Smooth muscle cell (in vitro differentiated cells): ENCODE measurements around the gene FAM13A. TPM values are rescaled to one million over a fixed set of nuclear protein-coding genes. Genes with fewer than 3 reads are reported as not detected.

Source experiments
- DNase-seq: peaks from one replicate; lab custom pipeline; 2025; ENCODE audit not compliant: unreplicated experiment; lab: John Stamatoyannopoulos, UW
- H2AFZ ChIP-seq: fragments of 200-600 bp; sonication (generic); 2 replicates; pipeline ENCODE4 v1.6.0; 2016; ENCODE audit warnings: antibody characterized with exemption, low read depth, mild to moderate bottlenecking
- H3F3A ChIP-seq: fragments of 200-600 bp; sonication (generic); 2 replicates; pipeline ENCODE4 v1.6.0; 2017; ENCODE audit warnings: antibody characterized with exemption, low read depth
- H3K27ac ChIP-seq: fragments of 200-600 bp; sonication (generic); 2 replicates; pipeline ENCODE4 v1.5.1; 2016; ENCODE audit warnings: low read depth, mild to moderate bottlenecking
- H3K27me3 ChIP-seq: fragments of 200-600 bp; sonication (generic); 2 replicates; pipeline ENCODE4 v1.6.1; 2016; ENCODE audit warnings: low read depth, mild to moderate bottlenecking
- H3K36me3 ChIP-seq: fragments of 200-600 bp; sonication (generic); 2 replicates; pipeline ENCODE4 v1.5.1; 2016; ENCODE audit warnings: low read depth
- H3K4me1 ChIP-seq: fragments of 200-600 bp; sonication (generic); 2 replicates; pipeline ENCODE4 v1.5.1; 2016; ENCODE audit warnings: low read depth
- H3K4me2 ChIP-seq: fragments of 200-600 bp; sonication (generic); 2 replicates; pipeline ENCODE4 v1.6.0; 2016; ENCODE audit warnings: mild to moderate bottlenecking
- H3K4me3 ChIP-seq: fragments of 200-600 bp; sonication (generic); 2 replicates; pipeline ENCODE4 v1.5.1; 2016; ENCODE audit warnings: mild to moderate bottlenecking
- H3K79me2 ChIP-seq: fragments of 200-600 bp; sonication (generic); 2 replicates; pipeline ENCODE4 v1.6.0; 2016; ENCODE audit warnings: low read depth, mild to moderate bottlenecking
- H3K9ac ChIP-seq: fragments of 200-600 bp; sonication (generic); 2 replicates; pipeline ENCODE4 v1.6.0; 2016; ENCODE audit warnings: low read depth
- H3K9me3 ChIP-seq: fragments of 200-600 bp; sonication (generic); replicated peaks from 2 replicates; pipeline ENCODE4 v1.5.1; 2016; ENCODE audit warnings: low read depth
- H4K20me1 ChIP-seq: fragments of 200-600 bp; sonication (generic); 2 replicates; pipeline ENCODE4 v1.6.0; 2016; ENCODE audit warnings: low read depth
- WGBS: methylation state at CpG from one replicate; pipeline ENCODE4 v1.1.7; 2016; ENCODE audit warnings: low lambda C conversion rate; 5-methylcytosine and 5-hydroxymethylcytosine counted together
- polyA plus RNA-seq: library from polyadenylated mRNA; unstranded; fragments of >200 nt; fragmentation: Nextera tagmentation; extraction: Ambion mirVana; gene quantifications from 2 replicates; pipeline ENCODE4 v1.2.1, GENCODE V29; 2016
- total RNA-seq: library from RNA; depleted of rRNA; stranded (reverse); fragments of >200 nt; gene quantifications from 2 replicates; pipeline ENCODE4 v1.2.3, GENCODE V29; 2014
- TF ChIP-seq, protein P1 (sequence below): fragments of 200-600 bp; sonication (generic); IDR thresholded peaks from 2 replicates; pipeline ENCODE4 v1.5.1; 2017; ENCODE audit warnings: borderline replicate concordance, mild to moderate bottlenecking, antibody characterized with exemption; ENCODE audit not compliant: insufficient read depth, poor library complexity, severe bottlenecking

Gene FAM13A
- total and polyA plus RNA-seq, 2 experiments from 2014 or later: 14.6 to 39.9 TPM

- no peak overlapping the region for H3K9ac ChIP-seq
- H2AFZ ChIP-seq: no peak overlapping the region
- H3K9me3 ChIP-seq: no peaks in the 10 kb centered on the region
- H3K27me3 ChIP-seq: no peaks in the 10 kb centered on the region
- 91% methylated on average over 5 of the region's 5 CpGs for WGBS
- H4K20me1 ChIP-seq: peaks cover 6% of the 10 kb centered on the region
- TF ChIP-seq, protein P1, sequence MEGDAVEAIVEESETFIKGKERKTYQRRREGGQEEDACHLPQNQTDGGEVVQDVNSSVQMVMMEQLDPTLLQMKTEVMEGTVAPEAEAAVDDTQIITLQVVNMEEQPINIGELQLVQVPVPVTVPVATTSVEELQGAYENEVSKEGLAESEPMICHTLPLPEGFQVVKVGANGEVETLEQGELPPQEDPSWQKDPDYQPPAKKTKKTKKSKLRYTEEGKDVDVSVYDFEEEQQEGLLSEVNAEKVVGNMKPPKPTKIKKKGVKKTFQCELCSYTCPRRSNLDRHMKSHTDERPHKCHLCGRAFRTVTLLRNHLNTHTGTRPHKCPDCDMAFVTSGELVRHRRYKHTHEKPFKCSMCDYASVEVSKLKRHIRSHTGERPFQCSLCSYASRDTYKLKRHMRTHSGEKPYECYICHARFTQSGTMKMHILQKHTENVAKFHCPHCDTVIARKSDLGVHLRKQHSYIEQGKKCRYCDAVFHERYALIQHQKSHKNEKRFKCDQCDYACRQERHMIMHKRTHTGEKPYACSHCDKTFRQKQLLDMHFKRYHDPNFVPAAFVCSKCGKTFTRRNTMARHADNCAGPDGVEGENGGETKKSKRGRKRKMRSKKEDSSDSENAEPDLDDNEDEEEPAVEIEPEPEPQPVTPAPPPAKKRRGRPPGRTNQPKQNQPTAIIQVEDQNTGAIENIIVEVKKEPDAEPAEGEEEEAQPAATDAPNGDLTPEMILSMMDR: no peak
- H3K27ac ChIP-seq: no peak overlapping the region
- peaks cover 26% of the 10 kb centered on the region for H3K4me1 ChIP-seq
- no peak overlapping the region for H3K4me2 ChIP-seq
- no peak for DNase-seq
- H3K79me2 ChIP-seq: no peaks in the 10 kb centered on the region
- no peak overlapping the region for H3K4me3 ChIP-seq
- no peaks in the 10 kb centered on the region for H3F3A ChIP-seq
- no peaks in the 10 kb centered on the region for H3K36me3 ChIP-seq
Measured at GRCh38 chr4:88756149-88756548, 300.8 kb downstream of the FAM13A start.

GRCh38 chr4:88755454-88755853, 301.5 kb downstream of the FAM13A start:
- Histone ChIP-seq H3K36me3 (no peaks in the 10 kb centered on the region), H4K20me1 (peaks cover 6% of the 10 kb centered on the region), H3K4me2 (no peak overlapping the region), H3F3A (no peaks in the 10 kb centered on the region), H3K79me2 (no peaks in the 10 kb centered on the region), H3K4me3 (no peak overlapping the region), H3K9ac (no peak overlapping the region), H3K4me1 (peaks cover 26% of the 10 kb centered on the region), H3K9me3 (no peaks in the 10 kb centered on the region), H3K27ac (no peak overlapping the region), H2AFZ (no peak overlapping the region), H3K27me3 (no peaks in the 10 kb centered on the region)
- 100% methylated on average over 1 of the region's 1 CpG for WGBS
- DNase-seq: no peak
- TF ChIP-seq, protein P1: no peak

DNA sequence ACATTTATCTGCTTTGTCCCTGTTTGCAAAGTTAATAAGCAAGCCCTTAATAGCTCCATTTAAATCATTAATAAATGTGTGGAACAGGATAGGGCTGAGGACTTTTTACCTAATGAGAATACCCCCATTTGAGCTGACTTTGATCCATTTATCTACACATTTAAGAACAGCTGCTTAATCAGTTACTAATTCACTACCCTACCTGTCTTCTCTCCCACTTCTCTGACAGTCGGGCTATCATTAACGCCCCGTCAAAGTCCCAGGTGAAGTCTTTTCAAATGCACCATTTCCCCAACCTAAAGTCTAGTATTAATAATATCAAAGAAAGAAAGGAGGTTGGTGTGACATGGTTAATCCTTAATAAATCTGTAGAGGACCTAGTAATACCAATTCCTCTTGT, 302.2 kb downstream of the FAM13A start:
- peaks cover 6% of the 10 kb centered on the region for H4K20me1 ChIP-seq

More for the DNA sequence above, 302.2 kb downstream of the FAM13A start:
- H2AFZ ChIP-seq: no peak overlapping the region
- no peaks in the 10 kb centered on the region for H3K9me3 ChIP-seq
- H3K27me3 ChIP-seq: no peaks in the 10 kb centered on the region
- H3K4me1 ChIP-seq: peaks cover 25% of the 10 kb centered on the region
- H3F3A ChIP-seq: no peaks in the 10 kb centered on the region
- H3K9ac ChIP-seq: no peak overlapping the region
- no peaks in the 10 kb centered on the region for H3K79me2 ChIP-seq
- no peak overlapping the region for H3K4me2 ChIP-seq
- H3K4me3 ChIP-seq: no peak overlapping the region
- TF ChIP-seq, protein P1: no peak
- H3K36me3 ChIP-seq: peaks cover 2% of the 10 kb centered on the region
- WGBS: 99% methylated on average over 3 of the region's 3 CpGs
- no peak overlapping the region for H3K27ac ChIP-seq
- DNase-seq: no peak
